HFF-Myc (cell line): Measurements from ENCODE around the gene RNF213.
"Not testable (repeated sequence)": the region's sequence is repeated elsewhere in the genome, so short reads cannot be mapped to it uniquely, and the experiment has no call there.

ENCODE experiments used
- DNase-seq: peaks from one replicate; pipeline ENCODE4 v3.0.0-alpha.2; 2011; ENCODE audit warnings: low read depth; ENCODE audit errors: extremely low read depth
- H3K4me3 ChIP-seq: replicated peaks from 2 replicates; pipeline ENCODE4 v1.5.1; 2011; ENCODE audit warnings: low read depth, mild to moderate bottlenecking, control low read depth, low read length
- CTCF ChIP-seq: IDR thresholded peaks from 2 replicates; pipeline ENCODE4 v1.5.1; 2012; ENCODE audit warnings: mild to moderate bottlenecking, low read depth, low read length, control low read depth; ENCODE audit errors: missing control alignments

RNF213 gene

DNA sequence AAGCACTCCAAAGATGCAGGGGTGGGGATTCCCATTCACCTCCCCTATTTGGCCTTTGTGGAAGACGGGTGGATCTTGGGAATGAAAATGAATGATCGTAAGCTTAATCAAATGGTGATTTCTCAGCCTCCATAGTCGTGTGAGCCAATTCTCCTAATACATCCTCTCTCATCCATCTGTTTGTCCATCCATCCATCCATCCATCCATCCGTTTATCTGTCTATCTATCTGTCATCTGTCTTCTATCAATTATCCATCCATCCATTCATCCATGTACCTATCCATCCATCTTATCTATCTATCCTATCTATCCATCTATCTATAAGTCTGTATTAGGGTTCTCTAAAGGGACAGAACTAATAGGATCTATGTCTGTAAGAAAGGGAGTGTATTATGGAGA, 7.8 kb downstream of the RNF213 start:
- TF ChIP-seq CTCF, result no peak
- no peak for DNase-seq
- no peak overlapping the region for H3K4me3 ChIP-seq

- no peak for TF ChIP-seq CTCF
- no peak overlapping the region for H3K4me3 ChIP-seq
- DNase-seq, result no peak
Measured at GRCh38 chr17:80269405-80269807, 8.8 kb downstream of the RNF213 start.

GRCh38 chr17:80270104-80270503, 9.5 kb downstream of the RNF213 start:
- DNase-seq, result no peak
- no peak overlapping the region for H3K4me3 ChIP-seq
- no peak for TF ChIP-seq CTCF

DNA sequence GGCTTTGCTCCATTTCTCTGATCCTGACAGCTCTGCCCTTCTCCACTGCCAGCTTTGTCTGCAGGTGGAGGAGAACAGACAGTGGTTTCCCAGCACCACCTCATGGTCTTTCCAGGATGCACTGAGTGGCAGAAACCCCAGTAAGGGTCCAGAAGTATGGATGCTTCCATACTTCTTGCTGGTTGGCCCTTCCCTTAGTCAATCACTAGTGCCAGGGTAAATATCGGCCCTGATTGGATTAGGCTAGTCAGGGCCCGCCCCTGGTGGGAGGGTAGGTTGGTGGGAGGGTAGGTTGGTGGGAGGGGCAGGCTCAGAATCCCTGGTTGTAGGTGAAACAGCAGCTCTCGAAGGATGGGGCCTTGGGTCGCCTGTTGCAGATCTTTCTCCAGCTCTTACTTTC, 10.2 kb downstream of the RNF213 start:
- no peak for TF ChIP-seq CTCF
- DNase-seq, result no peak
- H3K4me3 ChIP-seq, result no peak overlapping the region

GRCh38 chr17:80272366-80272765, 11.7 kb downstream of the RNF213 start:
- no peak overlapping the region for H3K4me3 ChIP-seq
- TF ChIP-seq CTCF, result no peak
- DNase-seq, result no peak

DNA sequence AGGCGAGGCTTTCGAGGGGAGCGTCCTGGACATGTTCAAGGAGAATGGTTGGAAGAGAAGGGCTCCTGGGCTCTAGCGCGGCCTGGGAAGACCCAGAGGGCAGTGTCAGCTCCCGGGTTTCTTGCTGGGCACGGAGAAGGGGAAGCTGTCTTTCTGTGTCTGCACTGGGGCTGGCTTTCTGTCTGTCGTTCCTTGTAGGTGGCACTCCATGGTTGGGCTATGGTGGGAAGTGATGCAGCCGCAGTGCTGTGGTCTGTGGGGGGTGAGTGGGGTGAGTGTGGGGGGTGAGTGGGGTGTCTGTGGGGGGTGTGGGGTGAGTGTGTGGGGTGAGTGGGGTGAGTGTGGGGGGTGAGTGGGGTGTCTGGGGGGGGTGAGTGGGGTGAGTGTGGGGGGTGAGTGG, 13.7 kb downstream of the RNF213 start:
- DNase-seq, result no peak
- no peak overlapping the region for H3K4me3 ChIP-seq
- no peak for TF ChIP-seq CTCF

- no peak for DNase-seq
- H3K4me3 ChIP-seq, result no peak overlapping the region
- TF ChIP-seq CTCF, result no peak
Measured at GRCh38 chr17:80274871-80275449, 14.3 kb downstream of the RNF213 start.

DNA sequence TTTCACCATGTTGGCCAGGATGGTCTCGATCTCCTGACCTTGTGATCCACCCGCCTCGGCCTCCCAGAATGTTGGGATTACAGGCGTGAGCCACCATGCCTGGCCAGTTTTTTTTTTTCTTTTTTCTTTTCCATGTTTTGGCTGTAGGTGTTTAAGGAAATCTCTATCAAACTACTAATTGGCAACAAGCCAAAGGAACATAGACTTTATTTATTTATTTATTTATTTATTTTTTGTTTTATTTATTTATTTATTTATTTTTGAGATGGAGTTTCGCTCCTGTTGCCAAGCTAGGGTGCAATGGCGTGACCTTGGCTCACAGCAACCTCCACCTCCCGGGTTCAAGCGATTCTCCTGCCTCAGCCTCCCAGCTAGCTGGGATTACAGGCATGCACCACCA, 15.2 kb downstream of the RNF213 start:
- DNase-seq, H3K4me3 ChIP-seq: not testable (repeated sequence)
